K562 (cell line): ENCODE data around the gene OR2V2. TPM values are rescaled to one million over a fixed set of nuclear protein-coding genes. Genes with fewer than 3 reads are reported as not detected.

Experiments used
- ATAC-seq: fragments of 200-7000 bp; cut with Tn5 transposase; 3 replicates; pipeline ENCODE4 v1.9.1; 2020; ENCODE audit warnings: moderate library complexity
- BruUV-seq: library from RNA; stranded (reverse); fragments of 400-500 nt; replicated peaks from 2 replicates; lab custom pipeline; 2021; lab: Mats Ljungman, UMichigan
- CTCF ChIA-PET: fragments of 300-600 bp; formaldehyde crosslinking; extraction: SDS; loops from one replicate; lab custom pipeline; 2021; ENCODE audit warnings: low intra/inter-chr PET ratio; lab: Yijun Ruan, JAX
- POLR2A ChIA-PET: fragments of 300-600, 350-650 bp; sonication (Branson Sonifier 250); formaldehyde crosslinking; extraction: SDS; loops from one replicate; lab custom pipeline; 2021; ENCODE audit warnings: antibody characterized with exemption, inconsistent platforms; lab: Yijun Ruan, JAX
- DNase-seq, 4 experiments: peaks; one replicate each; pipeline versions ENCODE4 v3.0.0 to v3.0.0-alpha.2; 2011 to 2018; ENCODE audit warnings: low spot score in 3 of 4, mixed read lengths in 3 of 4; ENCODE audit errors: extremely low read depth in 1 of 4
- FAIRE-seq: peaks from 2 replicates; lab custom pipeline; 2011; peaks lifted over from hg19 to GRCh38; lab: Jason Lieb, UNC
- H2AFZ ChIP-seq: 2 replicates; pipeline ENCODE4 v1.6.0; 2011; ENCODE audit warnings: low read depth, low read length, control low read depth, inconsistent platforms
- H3K27ac ChIP-seq: fragments of 200-600 bp; 3 replicates; pipeline ENCODE4 v1.8.0; 2011; ENCODE audit warnings: low read depth, mild to moderate bottlenecking, control low read depth, inconsistent platforms, low read length, moderate library complexity, mixed read lengths; ENCODE audit errors: extremely low read depth
- H3K27me3 ChIP-seq, 2 experiments: fragments of 300-600 bp in 1 of 2; 2 replicates in 1 of 2; 3 replicates in 1 of 2; pipeline versions ENCODE4 v1.6.0 to v1.8.0; 2011; ENCODE audit warnings: inconsistent platforms in 2 of 2, low read length in 2 of 2, mild to moderate bottlenecking in 1 of 2, mixed read lengths in 1 of 2, moderate library complexity in 1 of 2; ENCODE audit not compliant: control insufficient read depth in 2 of 2, insufficient read depth in 2 of 2
- H3K36me3 ChIP-seq: fragments of 300-600 bp; 3 replicates; pipeline ENCODE4 v1.8.0; 2011; ENCODE audit warnings: mild to moderate bottlenecking, low read length, inconsistent platforms; ENCODE audit not compliant: control insufficient read depth, insufficient read depth
- H3K4me1 ChIP-seq, 2 experiments: fragments of 200-600 bp in 1 of 2; replicated peaks in 1 of 2; 2 replicates in 1 of 2; 3 replicates in 1 of 2; pipeline versions ENCODE4 v1.5.1 to v1.8.0; 2011; ENCODE audit warnings: inconsistent platforms in 2 of 2, low read length in 2 of 2, mild to moderate bottlenecking in 1 of 2, mixed read lengths in 1 of 2, moderate library complexity in 1 of 2; ENCODE audit not compliant: control insufficient read depth in 2 of 2, insufficient read depth in 2 of 2
- H3K4me2 ChIP-seq: 2 replicates; pipeline ENCODE4 v1.6.1; 2011; ENCODE audit warnings: low read length, control low read depth, inconsistent platforms, mixed read lengths; ENCODE audit not compliant: insufficient read depth
- H3K4me3 ChIP-seq: fragments of 200-600 bp; sonication (generic), shearing (Covaris generic); 2 replicates; pipeline ENCODE4 v1.5.1; 2016; ENCODE audit warnings: control low read depth, inconsistent platforms
- H3K79me2 ChIP-seq: fragments of 200-600 bp; 3 replicates; pipeline ENCODE4 v1.8.0; 2011; ENCODE audit warnings: low read length, inconsistent platforms; ENCODE audit not compliant: control insufficient read depth, insufficient read depth
- H3K9ac ChIP-seq, 2 experiments: 2 replicates each; pipeline versions ENCODE4 v1.6.0 to v1.6.1; 2011; ENCODE audit warnings: low read depth in 2 of 2, low read length in 2 of 2, control low read depth in 1 of 2, inconsistent platforms in 1 of 2, mild to moderate bottlenecking in 1 of 2, mixed read lengths in 1 of 2; ENCODE audit not compliant: insufficient read depth in 1 of 2
- H3K9me1 ChIP-seq: one replicate; pipeline ENCODE4 v1.6.0; 2011; ENCODE audit warnings: inconsistent platforms, mild to moderate bottlenecking, low read length, moderate library complexity; ENCODE audit not compliant: control insufficient read depth, insufficient read depth
- H3K9me3 ChIP-seq: replicated peaks from 2 replicates; pipeline ENCODE4 v1.5.1; 2011; ENCODE audit warnings: low read depth, low read length, inconsistent platforms; ENCODE audit not compliant: control insufficient read depth, insufficient read depth
- H4K20me1 ChIP-seq: replicated peaks from 2 replicates; pipeline ENCODE4 v1.6.1; 2011; ENCODE audit warnings: low read length, inconsistent platforms, mixed read lengths; ENCODE audit not compliant: control insufficient read depth, insufficient read depth
- AFF1 ChIP-seq, 2 experiments: fragments of 450-650 bp; IDR thresholded peaks; 2 replicates each; pipeline ENCODE4 v1.6.1; 2018; ENCODE audit warnings: mild to moderate bottlenecking in 2 of 2, low read depth in 1 of 2; ENCODE audit not compliant: partially characterized antibody in 2 of 2
- ARHGAP35 ChIP-seq: fragments of 450-650 bp; IDR thresholded peaks from 2 replicates; pipeline ENCODE4 v1.6.1; 2018; ENCODE audit not compliant: partially characterized antibody
- ATF1 ChIP-seq, 2 experiments: fragments of 450-650 bp in 1 of 2; IDR thresholded peaks; 2 replicates each; pipeline ENCODE4 v1.6.1; 2016; ENCODE audit warnings: missing compliant biosample characterization in 1 of 2, missing genetic modification characterization in 1 of 2
- CCAR2 ChIP-seq: fragments of 200-400 bp; formaldehyde crosslinking; IDR thresholded peaks from 2 replicates; pipeline ENCODE4 v1.6.1; 2017; ENCODE audit warnings: mild to moderate bottlenecking, low read depth, low read length
- HNRNPLL ChIP-seq: fragments of 200-400 bp; formaldehyde crosslinking; IDR thresholded peaks from 2 replicates; pipeline ENCODE4 v1.6.1; 2017; ENCODE audit warnings: low read length, low read depth, mild to moderate bottlenecking; ENCODE audit not compliant: poor library complexity, severe bottlenecking
- MAX ChIP-seq: sonication (generic); formaldehyde crosslinking; IDR thresholded peaks from 2 replicates; pipeline ENCODE4 v1.9.0; 2022; ENCODE audit warnings: mild to moderate bottlenecking, missing genetic modification reagents
- RCOR1 ChIP-seq, 2 experiments: IDR thresholded peaks; 2 replicates each; pipeline ENCODE4 v1.6.1; 2012; ENCODE audit warnings: low read depth in 2 of 2, low read length in 2 of 2, borderline replicate concordance in 1 of 2, improper control_type of control experiment in 1 of 2
- TOE1 ChIP-seq, 2 experiments: fragments of 450-650 bp in 1 of 2; sonication (generic) in 1 of 2; formaldehyde crosslinking in 1 of 2; IDR thresholded peaks; 2 replicates each; pipeline versions ENCODE4 v1.7.1 to v1.8.0; 2016 to 2022; ENCODE audit warnings: borderline replicate concordance in 2 of 2, mild to moderate bottlenecking in 2 of 2, antibody characterized with exemption in 1 of 2, inconsistent platforms in 1 of 2, low read depth in 1 of 2, missing genetic modification reagents in 1 of 2, moderate library complexity in 1 of 2
- ZFP91 ChIP-seq: sonication (generic); formaldehyde crosslinking; IDR thresholded peaks from 2 replicates; pipeline ENCODE4 v1.8.0; 2022; ENCODE audit warnings: mild to moderate bottlenecking, missing genetic modification reagents
- ZSCAN29 ChIP-seq: fragments of 450-650 bp; IDR thresholded peaks from 2 replicates; pipeline ENCODE4 v1.6.1; 2017
- WGBS: fragments of 100-300 bp; shearing (Covaris generic); methylation state at CpG from one replicate; pipeline ENCODE4 v1.1.6; 2016; ENCODE audit warnings: low coverage, mixed read lengths; ENCODE audit not compliant: insufficient coverage; ENCODE audit errors: missing lambda C conversion rate; 5-methylcytosine and 5-hydroxymethylcytosine counted together
- in situ Hi-C: fragments of 300-500 bp; cut with MboI; formaldehyde crosslinking; loops from 4 replicates; pipeline ENCODE4 v1.15.0; 2018; ENCODE audit warnings: inconsistent platforms, mixed read lengths
- intact Hi-C: fragments of 100-400 bp; cut with micrococcal nuclease; formaldehyde crosslinking; loops from 2 replicates; pipeline ENCODE4 v1.14.2; 2022
- polyA plus RNA-seq, 8 experiments: library from polyadenylated mRNA; depleted of rRNA in 4 of 8; stranded (reverse) in 5 of 8; unstranded in 3 of 8; fragments of >200 nt; fragmentation: Nextera tagmentation in 2 of 8; fragmentation: Illumina TruSeq in 1 of 8; extraction: Ambion mirVana in 2 of 8; extraction: Trizol in 1 of 8; gene quantifications; 2 replicates each; pipeline versions ENCODE4 v1.2.1 to v1.2.3, GENCODE V29; 2011 to 2014; ENCODE audit warnings: inconsistent platforms in 1 of 8, missing spikeins in 1 of 8
- total RNA-seq, 7 experiments: library from RNA; depleted of rRNA in 6 of 7; stranded (reverse); fragments of >200 nt in 6 of 7; fragmentation: Illumina TruSeq in 2 of 7; extraction: Trizol in 2 of 7; gene quantifications; 2 replicates each; pipeline versions ENCODE4 v1.2.1 to v1.2.3, GENCODE V29; 2011 to 2021; ENCODE audit warnings: low replicate concordance in 1 of 7

The OR2V2 gene
- total and polyA plus RNA-seq, 9 of the 15 experiments (the other 6 are each of a cell fraction or from before 2014, with no cell fraction given) = 0.01 TPM; not detected in 8

GRCh38 chr5:181207214-181207959, 60.0 kb downstream of the OR2V2 start:
- POLR2A ChIA-PET = interaction anchor here (0.5 to 2.4 kb wide), 23 partner anchors 8 to 377 kb away, joined by 3 to 18 read pairs (median 4); partner anchors contain the start of gene TRIM52
- peak overlapping the region; percentile 65 for H3K4me3 ChIP-seq
- peak overlapping the region; percentile 72 for H3K27ac ChIP-seq
- 0% methylated on average over 36 of the region's 36 CpGs for WGBS
- intact Hi-C loops = loop anchor here (1.0 to 2.0 kb wide), 3 partner anchors 11 to 16 kb away; partner anchors contain the start of gene TRIM41
- H3K36me3 ChIP-seq = no peaks in the 10 kb centered on the region
- H3K79me2 ChIP-seq = no peaks in the 10 kb centered on the region
- CTCF ChIA-PET = no interaction called here
- ATAC-seq (peak; percentile 53), DNase-seq (peak in 3 of 4 experiments; percentile 36 to 94 (median 71)), FAIRE-seq (peak; percentile 35)
- no peaks in the 10 kb centered on the region for H3K9me1 ChIP-seq
- no peaks in the 10 kb centered on the region for H3K9me3 ChIP-seq
- peak overlapping the region; percentile 93 for H3K4me2 ChIP-seq
- H3K27me3 ChIP-seq = no peaks in the 10 kb centered on the region
- TSS peak; percentile 100 for BruUV-seq
- no peaks in the 10 kb centered on the region for H4K20me1 ChIP-seq
- H2AFZ ChIP-seq = peak overlapping the region; percentile 95
- H3K9ac ChIP-seq = peak overlapping the region; percentile 73 to 92
- H3K4me1 ChIP-seq = peaks cover 29 to 35% of the 10 kb centered on the region in 2 experiments; a peak in 4 of 5 replicates
- in situ Hi-C loops = no loop called here
- TF ChIP-seq ZSCAN29 (peak; percentile 84), ATF1 (CRISPR knock-in tag; IDR thresholded peaks at IDR 0.05) (no peak), ATF1 (tag; IDR thresholded peaks at IDR 0.05) (no peak; the same call in 1 of the 2 replicates), CCAR2 (no peak), HNRNPLL (peak; percentile 16), AFF1 (IDR thresholded peaks at IDR 0.05; ENCODE audit: low read depth in 1 of 2, partially characterized antibody in 2 of 2) (no peak), RCOR1 (IDR thresholded peaks at IDR 0.05; ENCODE audit: borderline replicate concordance in 1 of 2, low read depth in 2 of 2, low read length in 2 of 2) (no peak; a peak in 1 of 4 replicates), ZFP91 (no peak), ARHGAP35 (no peak), TOE1 (IDR thresholded peaks at IDR 0.05; ENCODE audit: borderline replicate concordance) (no peak), TOE1 (CRISPR knock-in tag; IDR thresholded peaks at IDR 0.05; ENCODE audit: borderline replicate concordance, low read depth) (no peak), MAX (CRISPR knock-in tag) (no peak)
